Activated CD8-positive, alpha-beta T cell treated with anti-CD3 and anti-CD28 coated beads, Interleukin-2, amount 10 ng/mL, durations not matched to agents 7 days and 5 days (primary cell): ENCODE data around the gene STUB1. TPM values are rescaled to one million over a fixed set of nuclear protein-coding genes. Genes with fewer than 3 reads are reported as not detected.

Source experiments
- ATAC-seq: fragments of 150-1000 bp; cut with Tn5 transposase; one replicate; pipeline ENCODE4 v1.10.0; 2021; ENCODE audit warnings: moderate library complexity
- CTCF ChIA-PET: fragments of 350-600 bp; sonication (Branson Sonifier 250); formaldehyde crosslinking; loops from one replicate; lab custom pipeline; 2021; ENCODE audit warnings: antibody characterized with exemption; lab: Charles Lee
- POLR2A ChIA-PET: fragments of 350-600 bp; sonication (Branson Sonifier 250); formaldehyde crosslinking; loops from one replicate; lab custom pipeline; 2021; ENCODE audit warnings: antibody characterized with exemption; lab: Charles Lee
- DNase-seq: peaks from one replicate; pipeline ENCODE4 v3.0.0-alpha.2; 2020
- H3K27ac Mint-ChIP-seq: one replicate; pipeline ENCODE4 v1.8.0; 2021; ENCODE audit warnings: mild to moderate bottlenecking, mixed read lengths
- H3K27me3 Mint-ChIP-seq: one replicate; pipeline ENCODE4 v1.8.0; 2021; ENCODE audit warnings: low read depth, mixed read lengths
- H3K36me3 Mint-ChIP-seq: one replicate; pipeline ENCODE4 v1.8.0; 2021; ENCODE audit warnings: low read depth, mixed read lengths
- H3K4me1 Mint-ChIP-seq: one replicate; pipeline ENCODE4 v1.8.0; 2021; ENCODE audit warnings: low read depth, mixed read lengths
- H3K4me3 Mint-ChIP-seq: one replicate; pipeline ENCODE4 v1.8.0; 2021; ENCODE audit warnings: mild to moderate bottlenecking, mixed read lengths
- H3K9me3 Mint-ChIP-seq: one replicate; pipeline ENCODE4 v1.8.0; 2022; ENCODE audit warnings: mixed read lengths; ENCODE audit not compliant: insufficient read depth
- total RNA-seq, 2 experiments: library from RNA; stranded (reverse); gene quantifications; one replicate each; pipeline ENCODE4 v1.2.3, GENCODE V29; 2021

The STUB1 gene
- total RNA-seq, 2 experiments from 2014 or later: 80.4 to 86.4 TPM

GRCh38 chr16:659618-660017 lies 20.6 kb upstream of the STUB1 start:
- DNase-seq (no peak), ATAC-seq (no peak)
- H3K4me3 Mint-ChIP-seq: no peak overlapping the region
- ChIA-PET CTCF (no interaction called here), POLR2A (interaction anchor here (0.5 to 1.3 kb wide), 3 partner anchors 8 to 10 kb away, joined by 3 read pairs; no protein-coding TSS in a partner anchor)
- peaks cover 5% of the 10 kb centered on the region for H3K4me1 Mint-ChIP-seq
- peaks cover 8% of the 10 kb centered on the region for H3K36me3 Mint-ChIP-seq
- no peak overlapping the region for H3K27ac Mint-ChIP-seq
- H3K27me3 Mint-ChIP-seq: no peaks in the 10 kb centered on the region
- no peaks in the 10 kb centered on the region for H3K9me3 Mint-ChIP-seq

GRCh38 chr16:660132-660458 lies 20.1 kb upstream of the STUB1 start:
- Mint-ChIP-seq H3K27me3 (no peaks in the 10 kb centered on the region), H3K4me1 (peaks cover 5% of the 10 kb centered on the region), H3K9me3 (no peaks in the 10 kb centered on the region), H3K27ac (no peak overlapping the region), H3K36me3 (peaks cover 8% of the 10 kb centered on the region), H3K4me3 (no peak overlapping the region)
- POLR2A ChIA-PET: interaction anchor here (0.5 to 1.3 kb wide), 2 partner anchors 8 to 9 kb away, joined by 3 read pairs; no protein-coding TSS in a partner anchor
- CTCF ChIA-PET: interaction anchor here (1.1 kb wide), 1 partner anchor 9 kb away, joined by 4 read pairs; no protein-coding TSS in a partner anchor
- no peak for DNase-seq
- no peak for ATAC-seq

GRCh38 chr16:660459-661183 lies 19.6 kb upstream of the STUB1 start:
- CTCF ChIA-PET: interaction anchor here (1.1 kb wide), 1 partner anchor 10 kb away, joined by 4 read pairs; no protein-coding TSS in a partner anchor
- no peak overlapping the region for H3K27ac Mint-ChIP-seq
- peaks cover 8% of the 10 kb centered on the region for H3K36me3 Mint-ChIP-seq
- peaks cover 5% of the 10 kb centered on the region for H3K4me1 Mint-ChIP-seq
- DNase-seq (peak; percentile 67), ATAC-seq (peak; percentile 59)
- H3K27me3 Mint-ChIP-seq: no peaks in the 10 kb centered on the region
- H3K9me3 Mint-ChIP-seq: no peaks in the 10 kb centered on the region
- no peak overlapping the region for H3K4me3 Mint-ChIP-seq
- POLR2A ChIA-PET: interaction anchor here (1.3 kb wide), 1 partner anchor 9 kb away, joined by 3 read pairs; no protein-coding TSS in a partner anchor

GRCh38 chr16:661184-661821 lies 18.9 kb upstream of the STUB1 start:
- ATAC-seq (no peak), DNase-seq (no peak)
- no peaks in the 10 kb centered on the region for H3K27me3 Mint-ChIP-seq
- H3K27ac Mint-ChIP-seq: no peak overlapping the region
- H3K4me1 Mint-ChIP-seq: peaks cover 5% of the 10 kb centered on the region
- POLR2A ChIA-PET: interaction anchor here (0.6 to 1.3 kb wide), 3 partner anchors 10 to 12 kb away, joined by 3 read pairs; partner anchors contain the start of gene WDR90
- no peak overlapping the region for H3K4me3 Mint-ChIP-seq
- H3K36me3 Mint-ChIP-seq: peaks cover 8% of the 10 kb centered on the region
- no peaks in the 10 kb centered on the region for H3K9me3 Mint-ChIP-seq
- CTCF ChIA-PET: interaction anchor here (1.1 kb wide), 1 partner anchor 10 kb away, joined by 4 read pairs; no protein-coding TSS in a partner anchor

- CTCF ChIA-PET: no interaction called here
- DNase-seq: no peak
- H3K36me3 Mint-ChIP-seq: peaks cover 8% of the 10 kb centered on the region
- no peaks in the 10 kb centered on the region for H3K9me3 Mint-ChIP-seq
- no peak overlapping the region for H3K27ac Mint-ChIP-seq
- no peaks in the 10 kb centered on the region for H3K27me3 Mint-ChIP-seq
- no peak for ATAC-seq
- POLR2A ChIA-PET: interaction anchor here (0.6 to 1.0 kb wide), 2 partner anchors 11 to 13 kb away, joined by 3 read pairs; partner anchors contain the start of gene WDR90
- H3K4me3 Mint-ChIP-seq: no peak overlapping the region
- peaks cover 5% of the 10 kb centered on the region for H3K4me1 Mint-ChIP-seq
Measured at GRCh38 chr16:662095-662494, 18.1 kb upstream of the STUB1 start.

- Mint-ChIP-seq H3K36me3 (peaks cover 8% of the 10 kb centered on the region), H3K9me3 (no peaks in the 10 kb centered on the region), H3K4me1 (peaks cover 7% of the 10 kb centered on the region), H3K27me3 (no peaks in the 10 kb centered on the region), H3K4me3 (no peak overlapping the region), H3K27ac (no peak overlapping the region)
- CTCF ChIA-PET: no interaction called here
- no peak for ATAC-seq
- POLR2A ChIA-PET: interaction anchor here (1.0 kb wide), 1 partner anchor 13 kb away, joined by 3 read pairs; the partner anchor contains the start of gene WDR90
- DNase-seq: no peak
Measured at GRCh38 chr16:662597-662996, 17.6 kb upstream of the STUB1 start.

- ChIA-PET POLR2A (interaction anchor here (0.8 kb wide), 1 partner anchor 9 kb away, joined by 4 read pairs; the partner anchor contains the start of gene RHBDL1), CTCF (no interaction called here)
- Mint-ChIP-seq H3K9me3 (no peaks in the 10 kb centered on the region), H3K4me3 (no peak overlapping the region), H3K27ac (peak overlapping the region; percentile 88), H3K27me3 (no peaks in the 10 kb centered on the region), H3K36me3 (peaks cover 11% of the 10 kb centered on the region), H3K4me1 (peaks cover 12% of the 10 kb centered on the region)
- DNase-seq (no peak), ATAC-seq (no peak)
Measured at GRCh38 chr16:666572-666971, 13.6 kb upstream of the STUB1 start.

- peak overlapping the region; percentile 79 for H3K4me3 Mint-ChIP-seq
- ChIA-PET CTCF (interaction anchor here (1.1 to 2.5 kb wide), 6 partner anchors 12 to 28 kb away, joined by 3 to 10 read pairs (median 4); partner anchors contain the start of gene STUB1), POLR2A (interaction anchor here (0.8 to 2.4 kb wide), 6 partner anchors 8 to 141 kb away, joined by 3 to 9 read pairs (median 4); partner anchors contain the start of genes RHBDL1 and STUB1)
- H3K36me3 Mint-ChIP-seq: peaks cover 11% of the 10 kb centered on the region
- peak overlapping the region; percentile 88 for H3K27ac Mint-ChIP-seq
- no peaks in the 10 kb centered on the region for H3K9me3 Mint-ChIP-seq
- H3K27me3 Mint-ChIP-seq: no peaks in the 10 kb centered on the region
- ATAC-seq (no peak), DNase-seq (no peak)
- peaks cover 12% of the 10 kb centered on the region for H3K4me1 Mint-ChIP-seq
Measured at GRCh38 chr16:667113-667779, 13.0 kb upstream of the STUB1 start.

- Mint-ChIP-seq H3K4me1 (peaks cover 12% of the 10 kb centered on the region), H3K27me3 (no peaks in the 10 kb centered on the region), H3K27ac (peak within 1 kb of the TSS; percentile 88), H3K9me3 (no peaks in the 10 kb centered on the region), H3K36me3 (peaks cover 13% of the 10 kb centered on the region), H3K4me3 (peak within 1 kb of the TSS; percentile 79)
- DNase-seq (peak; percentile 94), ATAC-seq (peak; percentile 93)
- ChIA-PET CTCF (interaction anchor here (1.1 to 2.5 kb wide), 6 partner anchors 12 to 28 kb away, joined by 3 to 10 read pairs (median 4); partner anchors contain the start of gene STUB1), POLR2A (interaction anchor here (0.8 to 2.4 kb wide), 5 partner anchors 12 to 142 kb away, joined by 3 to 9 read pairs (median 4); partner anchors contain the start of gene STUB1)
Measured at GRCh38 chr16:667780-668518, 12.3 kb upstream of the STUB1 start, which contains the start of gene RHOT2. Gene RHOT2 (plus strand): TSS chr16:668132. CDS start chr16:668200, 68 bp downstream.

- no peaks in the 10 kb centered on the region for H3K9me3 Mint-ChIP-seq
- ATAC-seq: peak; percentile 20
Measured at GRCh38 chr16:668519-669171, 11.6 kb upstream of the STUB1 start.

More at GRCh38 chr16:668519-669171, 11.6 kb upstream of the STUB1 start:
- H3K4me1 Mint-ChIP-seq: peaks cover 12% of the 10 kb centered on the region
- H3K27me3 Mint-ChIP-seq: no peaks in the 10 kb centered on the region
- H3K27ac Mint-ChIP-seq: peak overlapping the region; percentile 75
- peaks cover 14% of the 10 kb centered on the region for H3K36me3 Mint-ChIP-seq
- CTCF ChIA-PET: interaction anchor here (1.0 to 2.5 kb wide), 7 partner anchors 11 to 72 kb away, joined by 3 to 10 read pairs (median 4); partner anchors contain the start of genes CIAO3 and STUB1
- POLR2A ChIA-PET: interaction anchor here (0.6 to 2.4 kb wide), 4 partner anchors 13 to 1325 kb away, joined by 3 to 9 read pairs (median 4); no protein-coding TSS in a partner anchor
- DNase-seq: no peak
- H3K4me3 Mint-ChIP-seq: peak overlapping the region; percentile 79
